HG03457 (cell line): ENCODE results near the gene ATP5F1B.

ENCODE experiments used
- ATAC-seq: cut with Tn5 transposase; IDR thresholded peaks from one replicate; pipeline ENCODE4 v1.9.1; 2021; ENCODE audit warnings: moderate number of reproducible peaks; ENCODE audit not compliant: unreplicated experiment

ATP5F1B gene

GRCh38 chr12:56626701-56627100 is 19.1 kb downstream of the ATP5F1B start:
- no peak for ATAC-seq

GRCh38 chr12:56622535-56622934 is 23.2 kb downstream of the ATP5F1B start:
- ATAC-seq: no peak

GRCh38 chr12:56616925-56617324 is 28.9 kb downstream of the ATP5F1B start:
- no peak for ATAC-seq

- no peak for ATAC-seq
These were observed 29.5 kb downstream of the ATP5F1B start for GRCh38 chr12:56616244-56616643.

- no peak for ATAC-seq
These were observed 31.2 kb downstream of the ATP5F1B start for GRCh38 chr12:56614627-56615026.

GRCh38 chr12:56604355-56604754 is 41.4 kb downstream of the ATP5F1B start:
- no peak for ATAC-seq

GRCh38 chr12:56602239-56602638 is 43.5 kb downstream of the ATP5F1B start:
- ATAC-seq: no peak

- no peak for ATAC-seq
These were observed 44.3 kb downstream of the ATP5F1B start for GRCh38 chr12:56601503-56601902.

GRCh38 chr12:56600753-56601152 is 45.0 kb downstream of the ATP5F1B start:
- ATAC-seq: no peak

- ATAC-seq: no peak
These were observed 46.0 kb downstream of the ATP5F1B start for GRCh38 chr12:56599797-56600196.

GRCh38 chr12:56599041-56599440 is 46.7 kb downstream of the ATP5F1B start:
- ATAC-seq: no peak

GRCh38 chr12:56596815-56597214 is 49.0 kb downstream of the ATP5F1B start:
- ATAC-seq: no peak

- no peak for ATAC-seq
These were observed 51.7 kb downstream of the ATP5F1B start for GRCh38 chr12:56593909-56594621.

GRCh38 chr12:56591961-56592360 is 53.8 kb downstream of the ATP5F1B start:
- no peak for ATAC-seq

GRCh38 chr12:56591126-56591525 is 54.7 kb downstream of the ATP5F1B start:
- no peak for ATAC-seq

GRCh38 chr12:56590237-56590830 is 55.5 kb downstream of the ATP5F1B start:
- no peak for ATAC-seq

- ATAC-seq: no peak
These were observed 56.0 kb downstream of the ATP5F1B start for GRCh38 chr12:56589783-56590182.
